Stimulated activated CD8-positive, alpha-beta memory T cell treated with anti-CD3 and anti-CD28 coated beads, Interleukin-7, amount 100 ng/mL, for 24 hours (primary cell): ENCODE data around the gene STRN3.
"Not testable (repeated sequence)": the region's sequence is repeated elsewhere in the genome, so short reads cannot be mapped to it uniquely, and the experiment has no call there.

Experiments used
- DNase-seq: peaks from one replicate; pipeline ENCODE4 v3.0.0-alpha.2; 2020; ENCODE audit warnings: low read depth

STRN3 gene

DNA sequence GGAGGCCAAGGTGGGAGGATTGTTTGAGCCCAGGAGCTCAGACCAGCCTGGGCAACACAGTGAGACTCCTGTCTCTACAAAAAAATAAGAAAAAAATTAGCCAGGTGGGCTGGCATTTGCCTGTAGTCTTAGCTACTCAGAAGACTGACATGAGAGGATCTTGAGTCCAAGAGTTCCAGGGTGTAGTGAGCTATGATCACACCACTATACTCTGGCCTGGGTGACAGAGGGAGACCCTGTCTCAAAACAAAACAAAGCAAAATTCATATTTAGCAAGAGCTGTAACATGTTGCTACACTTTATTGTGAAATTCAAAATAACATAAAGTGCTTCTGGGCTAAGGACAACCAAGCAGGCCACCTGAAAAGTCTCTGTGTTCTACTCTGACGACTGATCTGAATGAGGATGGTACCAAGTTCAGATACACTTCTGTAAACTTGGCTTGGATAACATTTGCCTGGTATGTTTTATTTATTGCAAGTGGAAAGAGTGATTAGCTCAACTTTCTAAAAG lies 11.6 kb upstream of the STRN3 start:
- no peak for DNase-seq

DNA sequence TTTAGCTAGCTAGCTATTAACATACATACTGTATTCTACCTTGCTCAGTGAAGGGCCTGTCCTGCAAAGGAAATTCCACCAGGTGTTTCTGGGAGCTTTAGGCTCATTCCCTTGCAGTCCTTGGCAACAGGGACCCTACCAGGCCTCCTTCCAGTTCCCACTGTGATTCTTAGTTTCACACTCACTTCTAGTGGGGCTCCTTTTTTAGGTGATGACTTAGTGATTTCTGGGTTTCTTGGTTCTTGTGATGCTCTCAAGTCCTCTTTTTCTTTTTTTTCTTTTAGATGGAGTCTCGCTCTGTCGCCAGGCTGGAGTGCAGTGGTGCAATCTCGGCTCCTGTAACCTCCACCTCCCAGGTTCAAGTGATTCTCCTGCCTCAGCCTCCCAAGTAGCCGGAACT lies 10.4 kb upstream of the STRN3 start:
- DNase-seq: no peak

DNA sequence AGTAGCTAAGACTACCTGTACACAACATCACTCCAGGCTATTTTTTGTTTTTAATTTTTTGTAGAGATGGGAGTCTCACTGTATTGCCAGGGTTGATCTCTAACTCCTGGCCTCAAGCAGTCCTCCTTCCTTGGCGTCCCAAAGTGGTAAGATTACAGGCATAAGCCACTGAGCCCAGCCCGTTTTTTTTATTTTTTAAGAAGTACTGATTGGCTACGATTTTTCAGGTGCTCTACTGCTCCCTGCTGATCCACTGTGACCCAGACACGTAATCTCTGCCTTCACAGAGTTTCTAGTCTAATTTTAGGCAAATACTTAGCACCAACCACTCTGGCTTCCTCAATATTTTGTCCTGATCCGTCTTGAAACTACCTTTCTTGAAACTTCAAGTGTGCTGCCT lies 4.3 kb upstream of the STRN3 start:
- DNase-seq: no peak

DNA sequence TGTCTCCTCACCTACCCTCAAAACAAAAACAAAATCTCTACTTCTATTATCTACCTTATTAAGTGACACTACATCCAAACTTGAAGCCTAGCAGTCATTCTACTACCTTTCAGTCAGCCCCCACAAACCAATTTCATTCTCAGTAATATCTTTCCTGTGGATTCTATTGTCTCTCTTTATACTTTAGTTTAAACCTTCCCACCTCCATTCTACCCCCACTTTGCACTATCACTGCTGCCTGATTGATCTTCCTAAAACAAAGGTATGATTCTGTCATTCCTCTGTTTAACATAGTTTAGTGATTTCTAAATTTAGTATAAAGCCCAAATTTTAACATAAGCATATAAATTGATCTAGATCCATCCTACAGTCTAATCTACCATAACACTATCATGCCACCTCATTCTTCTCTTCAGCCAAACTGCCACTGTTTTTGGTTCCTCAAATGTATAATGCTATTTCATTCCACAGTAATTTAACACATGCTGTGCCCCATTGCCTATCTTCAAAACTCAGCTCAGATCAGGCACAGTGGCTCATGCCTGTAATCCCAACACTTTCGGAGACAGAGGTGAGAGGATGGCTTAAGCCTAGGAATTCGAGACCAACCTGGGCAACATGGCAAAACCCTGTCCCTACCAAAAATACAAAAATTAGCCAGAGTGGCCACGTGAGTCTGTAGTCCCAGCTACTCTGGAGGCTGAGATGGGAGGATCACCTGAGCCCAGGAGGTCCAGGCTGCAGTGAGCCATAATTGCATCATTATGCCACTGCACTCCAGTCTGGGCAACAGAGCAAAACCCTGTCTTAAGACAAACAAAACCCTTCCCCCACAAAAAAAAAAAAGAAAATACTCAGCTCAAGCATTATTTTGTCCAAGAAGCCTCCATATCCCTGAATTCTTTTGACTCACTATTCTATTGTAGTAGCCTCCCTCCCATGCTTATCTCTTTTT lies 3.1 kb upstream of the STRN3 start:
- DNase-seq: no peak

DNA sequence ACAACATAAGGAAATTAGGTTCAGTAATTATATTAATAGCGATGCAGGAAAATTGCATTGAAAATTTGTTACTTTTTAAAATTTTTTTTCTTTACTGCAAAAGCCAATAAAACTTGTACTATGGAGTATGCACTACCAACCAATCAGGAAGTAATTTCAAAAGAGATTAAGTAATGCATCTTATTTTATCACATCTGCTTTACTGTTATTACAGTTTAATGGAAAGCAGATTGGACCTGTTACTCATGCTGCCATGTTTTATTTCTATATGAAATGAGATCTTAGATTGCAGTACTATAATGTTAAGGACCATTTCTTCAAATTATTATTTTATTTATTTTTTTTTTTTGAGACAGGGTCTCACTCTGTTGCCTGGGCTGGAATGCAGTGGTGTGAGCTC lies 1.7 kb upstream of the STRN3 start:
- DNase-seq: no peak

DNA sequence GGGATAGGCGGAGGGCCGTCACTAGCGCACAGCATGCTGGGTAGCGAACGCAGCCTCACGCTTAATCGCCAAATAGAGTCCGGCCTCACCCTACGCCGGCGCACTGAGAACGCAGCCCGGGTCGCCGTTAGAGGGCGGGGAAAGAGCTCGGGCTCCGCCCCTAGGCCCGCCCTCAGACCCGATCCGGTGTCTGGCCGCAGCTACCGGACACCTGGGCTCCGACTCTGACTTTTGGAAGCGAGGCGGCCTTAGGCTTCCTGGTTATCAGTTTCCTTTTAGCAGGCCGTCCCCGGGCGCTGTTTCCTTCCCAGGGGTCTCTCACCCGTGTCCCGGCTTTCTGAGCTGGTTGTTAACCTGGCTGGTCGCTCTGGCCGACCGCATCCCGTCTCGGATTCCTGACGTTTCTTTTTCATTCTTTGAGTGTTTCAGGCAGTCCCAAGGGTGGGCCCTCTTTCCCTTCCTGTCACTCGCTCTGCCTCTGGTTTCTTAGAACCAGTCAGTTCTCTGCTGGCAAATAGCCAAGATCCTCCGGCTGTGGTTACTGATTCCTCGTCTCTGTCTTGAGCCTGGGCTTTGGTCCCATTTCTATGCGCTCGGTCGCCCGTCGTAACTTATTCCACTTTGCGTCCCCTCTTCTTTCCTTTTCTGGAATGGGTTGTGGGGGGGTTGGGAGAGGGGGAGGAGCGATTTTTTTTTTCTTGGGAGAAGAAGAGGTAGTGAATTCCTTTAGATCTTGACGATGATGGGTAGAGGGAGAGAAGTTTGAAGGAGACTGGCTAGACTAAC lies 464 bp upstream of the STRN3 start:
- DNase-seq: peak; percentile 75

DNA sequence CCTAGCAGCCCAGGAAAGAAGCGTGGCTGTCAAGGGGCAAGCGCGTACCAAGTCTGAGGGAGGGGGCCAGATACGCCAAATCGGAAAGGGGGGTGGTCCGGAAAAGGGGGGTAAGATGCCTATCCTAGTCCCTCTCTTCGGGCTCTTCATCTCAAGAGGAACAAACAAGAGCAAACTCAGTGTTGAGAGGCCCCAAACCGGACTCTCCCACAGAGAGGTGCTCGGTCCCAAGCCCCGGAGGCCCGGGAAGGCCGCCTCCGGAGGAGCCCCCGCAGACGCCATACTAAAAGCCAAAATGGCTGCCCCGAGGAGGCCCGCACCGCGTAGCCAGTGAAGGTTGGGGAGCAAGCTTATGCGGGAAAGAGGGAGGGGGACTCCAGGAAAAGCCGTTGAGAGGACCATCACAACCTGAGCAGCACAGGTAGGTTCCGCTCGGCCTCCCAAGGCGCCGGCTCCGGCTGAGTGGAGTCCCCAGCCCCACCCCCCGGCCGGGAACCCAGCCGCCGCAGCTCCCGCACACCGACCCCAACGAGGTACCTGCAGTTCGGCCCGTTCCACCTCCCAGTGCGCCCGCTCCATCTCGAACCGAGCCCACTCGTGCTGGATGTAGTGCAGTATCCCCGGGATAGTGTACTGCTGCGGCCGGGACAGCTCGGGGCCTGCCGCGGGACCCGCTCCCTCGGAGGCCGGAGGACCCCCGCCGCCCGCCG lies 657 bp downstream of the STRN3 start, which contains the start of gene AP4S1:
TSS of gene AP4S1 (plus strand) at position 283 of the 710 bp plus-strand sequence. CDS start 40,548 bp downstream, outside the sequence.
- peak; percentile 24 for DNase-seq

DNA sequence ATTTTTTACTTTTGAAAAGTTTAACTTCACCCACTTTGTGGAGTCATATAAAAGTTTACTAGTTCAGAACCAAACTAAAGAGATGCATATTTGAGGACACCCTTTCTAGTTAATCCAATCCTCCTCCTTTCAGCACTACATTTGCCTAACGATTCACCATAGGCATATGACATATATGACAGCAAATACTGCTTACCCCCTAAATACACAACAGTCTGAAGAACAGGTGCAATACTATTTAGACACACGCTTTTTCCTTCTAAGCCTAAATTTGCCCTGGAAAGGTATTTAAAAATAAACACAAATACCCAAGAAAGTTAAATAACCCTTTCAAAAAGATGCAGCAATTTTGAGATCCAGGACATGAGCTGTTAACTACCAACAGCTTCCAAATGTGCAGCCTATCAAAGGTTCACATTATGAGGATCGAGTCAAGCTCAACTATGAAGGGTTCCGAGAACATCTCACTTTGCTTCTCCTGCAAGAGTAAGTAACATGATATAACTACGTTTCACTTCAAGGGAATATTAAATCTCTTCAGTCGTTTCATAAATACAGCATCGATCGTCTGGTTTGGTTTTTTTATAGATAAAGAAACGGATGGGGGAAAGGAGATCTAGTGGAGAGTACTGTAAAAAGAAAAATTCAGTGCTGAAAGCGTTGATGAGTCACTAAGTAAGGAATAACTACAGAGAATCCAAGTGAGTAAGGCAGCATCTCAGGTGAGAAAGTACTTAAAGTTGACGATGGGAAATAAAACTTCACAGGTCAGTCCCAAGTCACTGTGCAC lies 1.4 kb downstream of the STRN3 start:
- no peak for DNase-seq

DNA sequence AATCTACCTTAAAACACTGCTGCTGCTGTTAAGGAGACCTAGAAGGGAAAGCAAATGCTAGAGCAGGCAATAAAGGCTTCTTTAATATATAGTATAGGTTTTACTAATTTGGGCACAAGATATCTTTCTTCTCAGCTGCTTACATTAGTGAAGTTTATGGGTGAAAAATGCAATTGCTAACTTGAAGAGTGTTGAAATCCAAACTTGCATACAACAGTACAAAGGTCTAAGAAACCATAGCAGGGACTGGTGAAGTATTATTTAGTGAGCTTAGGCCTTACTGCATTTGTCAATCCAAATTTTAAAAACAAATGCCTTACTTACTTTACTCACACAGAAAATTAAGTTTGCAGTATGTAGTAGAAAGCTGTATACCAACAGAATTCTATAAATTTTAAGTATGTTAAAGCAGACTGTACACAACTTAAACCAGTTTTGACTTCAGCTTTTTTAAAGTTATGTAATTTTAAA lies 2.1 kb downstream of the STRN3 start:
- DNase-seq: no peak

DNA sequence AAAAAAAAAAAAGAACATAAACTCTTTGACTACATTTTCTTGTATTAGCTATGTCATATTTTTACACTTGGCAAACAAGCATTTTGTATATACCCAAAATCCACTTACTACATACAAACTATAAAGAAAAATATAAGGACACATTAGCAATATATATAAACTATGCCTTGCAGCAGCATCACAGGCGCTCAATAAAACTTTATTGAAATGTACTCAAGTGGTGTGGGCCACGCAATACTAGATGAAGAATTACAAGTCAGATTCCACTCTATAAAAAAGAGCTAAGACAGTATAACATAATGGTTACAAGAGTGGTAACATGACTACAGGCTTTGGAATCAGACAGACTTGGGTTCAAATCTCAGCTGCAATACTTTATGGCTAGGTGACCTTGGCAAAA lies 3.8 kb downstream of the STRN3 start:
- DNase-seq: no peak

DNA sequence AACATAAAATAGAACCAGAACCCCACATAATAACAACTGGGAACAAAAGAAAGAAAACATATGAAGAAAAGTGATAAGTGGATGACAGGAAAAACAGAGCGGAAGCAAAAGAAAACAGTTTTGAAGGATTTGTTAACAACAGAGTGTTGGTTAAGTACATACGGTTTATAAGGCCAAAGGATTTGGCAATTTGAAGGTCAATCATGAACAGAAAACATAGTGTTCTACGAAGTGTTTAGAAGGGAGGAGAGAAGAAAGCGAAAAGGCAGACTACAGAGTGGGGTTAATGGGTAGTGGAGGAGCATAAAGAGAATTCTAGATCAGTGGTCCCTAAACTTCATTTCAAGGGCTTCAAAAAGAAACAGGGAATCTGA lies 4.6 kb downstream of the STRN3 start:
- no peak for DNase-seq

DNA sequence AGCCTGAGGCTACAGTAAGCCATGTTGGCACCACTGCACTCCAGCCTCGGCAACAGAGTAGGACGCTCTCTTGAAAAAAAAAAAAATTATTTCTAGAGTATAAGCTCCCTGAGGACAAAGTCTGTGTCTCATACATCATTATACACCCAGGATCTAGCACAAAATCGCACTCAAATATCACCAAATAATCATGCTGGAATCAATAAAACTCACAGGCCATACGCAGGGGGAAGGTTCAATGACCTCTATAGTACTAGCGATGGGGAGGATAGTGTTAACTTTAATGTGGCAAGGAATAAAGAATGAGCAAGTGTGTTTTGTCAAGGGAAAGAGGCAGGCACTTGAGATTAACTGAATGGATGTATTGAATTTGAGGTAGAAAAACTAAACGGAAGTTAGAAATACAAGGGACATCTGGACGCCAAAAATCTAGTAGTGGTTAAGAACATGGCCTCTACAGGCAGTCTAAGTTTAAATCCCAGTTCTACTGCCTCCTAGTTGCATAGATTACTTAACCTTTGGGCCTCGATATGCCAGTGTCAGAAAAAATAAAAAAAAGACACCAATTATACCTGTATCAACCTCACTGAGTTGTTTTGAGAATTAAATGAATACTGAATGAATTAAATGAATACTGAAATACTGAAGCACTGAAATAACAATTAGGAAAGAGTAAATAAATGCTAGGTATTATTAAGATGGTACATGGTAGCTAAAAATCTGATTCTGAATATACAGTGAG lies 5.2 kb downstream of the STRN3 start:
- DNase-seq: no peak

DNA sequence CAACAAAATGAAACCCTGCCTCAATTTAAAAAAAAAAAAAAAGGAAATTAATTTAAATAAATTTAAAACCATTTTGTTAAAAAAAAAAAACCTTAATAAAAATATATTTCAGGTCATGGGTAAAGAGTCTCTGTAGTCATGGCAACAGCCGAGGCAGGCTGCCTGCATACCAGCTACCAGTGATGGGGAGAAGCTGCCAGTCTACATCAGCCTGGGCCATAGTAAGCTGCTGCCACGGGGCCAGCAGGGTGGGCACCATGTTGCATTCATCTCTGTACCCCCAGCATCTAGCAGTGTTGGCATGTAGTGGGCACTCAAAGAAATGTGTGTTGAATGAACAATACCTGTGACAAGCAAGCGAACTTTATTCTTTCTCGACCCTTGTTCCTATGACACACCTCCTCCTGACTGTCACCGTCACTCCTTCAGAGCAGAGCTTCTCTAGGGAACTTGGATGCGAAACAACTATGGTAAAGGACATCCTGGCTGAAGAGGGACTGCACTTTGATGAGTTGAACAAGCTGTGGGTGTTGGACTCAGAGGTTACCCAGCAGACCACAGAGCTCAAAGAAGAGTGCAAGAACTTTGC lies 8.0 kb downstream of the STRN3 start:
- no peak for DNase-seq

DNA sequence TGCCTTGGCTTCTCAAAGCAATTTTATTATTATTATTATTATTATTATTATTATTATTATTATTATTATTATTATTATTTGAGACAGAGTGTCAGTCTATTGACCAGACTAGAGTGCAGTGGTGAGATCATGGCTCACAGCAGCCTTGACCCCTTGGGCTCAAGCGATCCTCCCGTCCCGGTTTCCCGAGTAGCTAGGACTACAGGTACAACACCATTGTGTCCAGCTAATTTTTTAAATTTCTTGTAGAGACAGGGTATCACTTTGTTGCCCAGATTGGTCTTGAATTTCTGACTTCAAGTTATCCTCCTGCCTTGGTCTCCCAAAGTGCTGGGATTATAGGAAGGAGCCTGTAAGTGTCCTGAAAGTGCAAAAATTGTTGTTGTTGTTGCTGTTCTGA lies 12.3 kb downstream of the STRN3 start:
- no peak for DNase-seq

DNA sequence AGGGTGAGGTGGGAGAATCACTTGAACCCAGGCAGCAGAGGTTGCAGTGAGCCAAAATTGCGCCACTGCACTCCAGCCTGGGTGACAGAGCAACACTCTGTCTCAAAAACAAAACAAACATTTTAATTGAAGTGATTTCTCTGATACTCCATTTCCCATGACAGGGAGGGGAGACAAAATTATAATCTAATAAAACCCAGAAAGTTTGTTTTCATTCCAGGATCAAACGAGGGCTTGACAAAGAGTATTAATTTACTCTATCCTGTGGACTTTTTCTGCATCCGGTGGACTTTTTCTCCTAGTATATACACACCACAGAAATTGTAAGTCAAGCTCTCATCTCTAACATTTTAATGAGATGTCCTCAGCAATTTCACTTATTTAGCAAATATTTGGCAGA lies 15.2 kb downstream of the STRN3 start:
- no peak for DNase-seq

DNA sequence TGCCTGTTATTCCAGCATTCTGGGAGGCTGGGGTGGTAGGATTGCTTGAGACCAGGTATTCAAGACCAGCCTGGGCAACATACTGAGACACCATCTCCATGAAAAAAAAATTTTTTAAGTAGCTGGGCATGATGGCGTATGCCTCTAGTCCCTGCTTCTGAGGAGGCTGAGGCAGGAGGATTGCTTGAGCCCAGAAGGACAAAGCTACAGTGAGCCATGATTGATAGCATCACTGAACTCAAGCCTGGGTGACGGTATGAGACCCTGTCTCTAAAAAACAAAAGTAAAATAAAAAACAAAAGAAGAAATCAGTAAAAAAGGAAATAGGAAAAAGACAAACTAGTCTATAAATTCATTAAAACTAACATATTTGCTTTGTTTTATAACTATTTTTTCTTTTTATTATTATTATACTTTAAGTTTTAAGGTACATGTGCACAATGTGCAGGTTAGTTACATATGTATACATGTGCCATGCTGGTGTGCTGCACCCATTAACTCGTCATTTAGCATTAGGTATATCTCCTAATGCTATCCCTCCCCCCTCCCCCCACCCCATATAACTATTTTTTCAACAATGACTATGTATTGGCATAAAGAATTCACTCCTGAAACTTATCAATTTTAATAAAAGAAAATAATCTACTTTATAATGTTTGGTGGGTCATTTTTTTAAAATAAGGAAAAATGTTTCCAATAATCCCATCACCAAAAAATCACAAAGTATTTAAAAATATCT lies 16.2 kb downstream of the STRN3 start:
- no peak for DNase-seq

DNA sequence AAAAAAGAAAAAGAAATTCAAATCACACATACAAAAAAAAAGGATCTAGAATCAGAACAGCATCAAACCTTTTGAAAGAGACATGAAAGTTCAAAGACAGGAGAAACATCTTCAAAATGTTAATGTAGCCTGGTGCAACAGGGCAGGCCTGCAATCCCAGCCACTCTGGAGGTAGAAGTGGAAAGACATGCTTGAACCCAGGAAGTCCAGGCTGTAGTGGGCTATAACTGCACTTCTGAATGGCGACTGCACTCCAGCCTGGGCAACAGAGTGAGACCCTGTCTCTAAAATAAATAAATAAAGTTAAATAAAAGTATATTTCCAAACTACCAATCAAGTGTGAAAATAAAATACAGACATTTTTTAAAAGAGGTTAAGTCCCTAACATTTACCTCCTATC lies 19.5 kb downstream of the STRN3 start:
- DNase-seq: no peak

DNA sequence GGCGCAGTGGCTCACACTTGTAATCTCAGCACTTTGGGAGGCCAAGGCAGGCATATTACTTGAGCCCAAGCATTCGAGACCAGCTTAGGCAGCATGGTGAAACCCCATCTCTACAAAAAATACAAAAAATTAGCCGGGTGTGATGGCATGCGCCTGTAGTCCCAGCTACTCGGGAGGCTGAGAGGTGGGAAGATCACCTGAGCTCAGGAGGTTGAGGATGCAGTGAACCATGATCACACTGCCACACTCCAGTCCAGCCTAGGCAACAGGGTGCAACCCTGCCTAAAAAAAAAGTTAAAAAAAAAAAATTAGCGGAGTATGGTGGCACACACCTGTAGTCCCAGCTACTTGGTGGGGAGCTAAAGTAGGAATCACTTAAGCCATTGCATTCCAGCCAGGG lies 22.2 kb downstream of the STRN3 start:
- DNase-seq: not testable (repeated sequence)

DNA sequence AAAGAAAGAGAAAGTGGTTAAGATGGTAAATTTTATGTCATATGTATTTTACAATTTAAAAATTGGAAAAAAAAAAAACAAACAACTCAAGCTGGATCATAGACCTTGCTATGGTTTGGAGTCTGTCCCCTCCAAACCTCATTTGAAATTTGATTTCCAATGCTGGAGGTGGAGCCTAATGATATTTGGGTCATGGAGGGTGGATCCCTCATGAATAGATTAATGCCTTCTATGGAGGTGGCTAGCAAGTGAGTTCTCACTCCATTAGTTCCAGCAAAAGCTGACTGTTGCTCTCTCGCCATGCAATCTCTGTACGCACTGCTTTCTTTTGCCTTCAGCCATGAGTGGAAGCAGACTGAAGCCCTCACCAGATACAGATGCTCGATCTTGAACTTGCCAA lies 22.9 kb downstream of the STRN3 start:
- no peak for DNase-seq

DNA sequence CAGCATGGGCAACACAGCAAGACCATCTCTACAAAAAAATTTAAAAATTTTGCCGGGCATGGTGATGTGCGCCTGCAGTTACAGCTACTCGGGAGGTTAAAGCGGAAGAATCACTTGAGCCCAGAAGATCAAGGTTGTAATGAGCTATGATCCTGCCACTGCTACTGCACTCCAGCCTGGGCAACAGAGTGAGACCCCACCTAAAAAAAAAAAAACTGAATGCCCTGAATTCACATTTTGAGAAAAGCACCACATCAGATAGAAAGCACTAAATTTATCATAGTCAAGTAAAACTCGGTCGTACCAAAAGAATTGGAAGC lies 24.9 kb downstream of the STRN3 start:
- no peak for DNase-seq
